Chondrocyte (in vitro differentiated cells): ENCODE results near the gene CINP. TPM values are rescaled to one million over a fixed set of nuclear protein-coding genes. Genes with fewer than 3 reads are reported as not detected.

Source experiments
- DNase-seq: peaks from one replicate; pipeline ENCODE4 v3.0.0; 2021; ENCODE audit warnings: mixed read lengths, low spot score
- H3K27ac Mint-ChIP-seq: one replicate; pipeline ENCODE4 v1.8.0; 2021; ENCODE audit warnings: mild to moderate bottlenecking, moderate library complexity, mixed read lengths; ENCODE audit not compliant: unreplicated experiment
- H3K27me3 Mint-ChIP-seq: 2 replicates; pipeline ENCODE4 v1.8.0; 2021; ENCODE audit warnings: low read depth, mixed read lengths
- H3K36me3 Mint-ChIP-seq: 2 replicates; pipeline ENCODE4 v1.8.0; 2021; ENCODE audit warnings: low read depth, mixed read lengths
- H3K4me1 Mint-ChIP-seq: 2 replicates; pipeline ENCODE4 v1.8.0; 2021; ENCODE audit warnings: low read depth, mild to moderate bottlenecking, mixed read lengths
- H3K4me3 Mint-ChIP-seq: one replicate; pipeline ENCODE4 v1.8.0; 2021; ENCODE audit warnings: mild to moderate bottlenecking, moderate library complexity, mixed read lengths; ENCODE audit not compliant: unreplicated experiment
- H3K9me3 Mint-ChIP-seq: 2 replicates; pipeline ENCODE4 v1.8.0; 2021; ENCODE audit warnings: low read depth, mixed read lengths
- CTCF ChIP-seq: fragments of 200-600 bp; sonication (generic); IDR thresholded peaks from 2 replicates; pipeline ENCODE4 v1.5.0; 2021; ENCODE audit warnings: antibody characterized with exemption, mild to moderate bottlenecking, moderate library complexity
- total RNA-seq: library from RNA; stranded (reverse); gene quantifications from 3 replicates; pipeline ENCODE4 v1.2.1, GENCODE V29; 2021

Gene CINP
- total RNA-seq, 1 donor from 2014 or later: 26.8 TPM

- no peaks in the 10 kb centered on the region for H3K27me3 Mint-ChIP-seq
- H3K36me3 Mint-ChIP-seq: no peaks in the 10 kb centered on the region
- TF ChIP-seq CTCF: no peak
- no peak for DNase-seq
- peak within 1 kb of the TSS; percentile 82 for H3K4me3 Mint-ChIP-seq
- H3K4me1 Mint-ChIP-seq: peaks cover 58% of the 10 kb centered on the region
- H3K27ac Mint-ChIP-seq: peak within 1 kb of the TSS; percentile 95
- H3K9me3 Mint-ChIP-seq: no peaks in the 10 kb centered on the region
Observed at GRCh38 chr14:102319351-102320032, 43.2 kb downstream of the CINP start, which contains the start of gene ZNF839. TSS of gene ZNF839 (plus strand) at chr14:102319746. CDS start at chr14:102319766, 20 bp downstream.

- Mint-ChIP-seq H3K9me3 (no peaks in the 10 kb centered on the region), H3K36me3 (no peaks in the 10 kb centered on the region), H3K27ac (peak overlapping the region; percentile 94), H3K4me1 (peaks cover 65% of the 10 kb centered on the region), H3K4me3 (peak overlapping the region; percentile 82), H3K27me3 (no peaks in the 10 kb centered on the region)
- TF ChIP-seq CTCF: no peak
- no peak for DNase-seq
Observed at GRCh38 chr14:102318781-102319276, 43.9 kb downstream of the CINP start.

GRCh38 chr14:102317564-102318248, 45.0 kb downstream of the CINP start:
- Mint-ChIP-seq H3K27ac (peak overlapping the region; percentile 92), H3K4me3 (peak overlapping the region; percentile 76), H3K36me3 (no peaks in the 10 kb centered on the region), H3K9me3 (no peaks in the 10 kb centered on the region), H3K4me1 (peaks cover 62% of the 10 kb centered on the region), H3K27me3 (no peaks in the 10 kb centered on the region)
- TF ChIP-seq CTCF: no peak
- no peak for DNase-seq

- H3K4me1 Mint-ChIP-seq: peaks cover 62% of the 10 kb centered on the region
- peak; percentile 97 for DNase-seq
- TF ChIP-seq CTCF: peak; percentile 79
- peak overlapping the region; percentile 76 for H3K4me3 Mint-ChIP-seq
- no peaks in the 10 kb centered on the region for H3K9me3 Mint-ChIP-seq
- no peaks in the 10 kb centered on the region for H3K36me3 Mint-ChIP-seq
- peak overlapping the region; percentile 92 for H3K27ac Mint-ChIP-seq
- no peaks in the 10 kb centered on the region for H3K27me3 Mint-ChIP-seq
Observed at GRCh38 chr14:102316743-102317563, 45.7 kb downstream of the CINP start.

GRCh38 chr14:102316338-102316742, 46.4 kb downstream of the CINP start:
- Mint-ChIP-seq H3K27me3 (no peaks in the 10 kb centered on the region), H3K36me3 (no peaks in the 10 kb centered on the region), H3K27ac (peak overlapping the region; percentile 92), H3K9me3 (no peaks in the 10 kb centered on the region), H3K4me1 (peaks cover 62% of the 10 kb centered on the region), H3K4me3 (peak overlapping the region; percentile 76)
- no peak for TF ChIP-seq CTCF
- no peak for DNase-seq
